NB4 (cell line): ENCODE measurements around the gene LEMD1.

Experiments
- MYC ChIP-seq: IDR thresholded peaks from 2 replicates; pipeline ENCODE4 v1.6.1; 2011; ENCODE audit warnings: low read depth, low read length
- POLR2A ChIP-seq: IDR thresholded peaks from 2 replicates; pipeline ENCODE4 v1.6.1; 2011; ENCODE audit warnings: mild to moderate bottlenecking; ENCODE audit not compliant: insufficient read length; ENCODE audit errors: extremely low read depth
- TF ChIP-seq, protein P1 (sequence below): IDR thresholded peaks from one replicate; pipeline ENCODE4 v1.5.1; 2012; ENCODE audit warnings: low read depth, low read length

DNA sequence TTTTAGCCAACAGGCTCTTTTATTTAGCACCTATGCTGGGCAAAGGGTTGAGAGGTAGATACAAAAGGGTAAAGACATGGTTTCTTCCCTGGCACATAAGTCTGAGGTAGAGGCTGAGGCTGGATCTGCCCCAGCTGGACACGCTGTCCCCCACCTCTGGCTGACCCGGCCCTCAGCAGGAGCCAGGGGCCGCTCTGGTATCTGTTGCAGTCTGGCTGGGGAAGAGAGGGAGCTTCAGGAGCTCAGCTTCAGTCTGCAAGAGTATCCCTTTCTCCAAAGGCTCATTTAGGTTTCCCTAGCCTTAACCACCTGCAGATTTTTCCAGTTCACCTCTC, 19.8 kb upstream of the LEMD1 start:
- TF ChIP-seq, protein P1, sequence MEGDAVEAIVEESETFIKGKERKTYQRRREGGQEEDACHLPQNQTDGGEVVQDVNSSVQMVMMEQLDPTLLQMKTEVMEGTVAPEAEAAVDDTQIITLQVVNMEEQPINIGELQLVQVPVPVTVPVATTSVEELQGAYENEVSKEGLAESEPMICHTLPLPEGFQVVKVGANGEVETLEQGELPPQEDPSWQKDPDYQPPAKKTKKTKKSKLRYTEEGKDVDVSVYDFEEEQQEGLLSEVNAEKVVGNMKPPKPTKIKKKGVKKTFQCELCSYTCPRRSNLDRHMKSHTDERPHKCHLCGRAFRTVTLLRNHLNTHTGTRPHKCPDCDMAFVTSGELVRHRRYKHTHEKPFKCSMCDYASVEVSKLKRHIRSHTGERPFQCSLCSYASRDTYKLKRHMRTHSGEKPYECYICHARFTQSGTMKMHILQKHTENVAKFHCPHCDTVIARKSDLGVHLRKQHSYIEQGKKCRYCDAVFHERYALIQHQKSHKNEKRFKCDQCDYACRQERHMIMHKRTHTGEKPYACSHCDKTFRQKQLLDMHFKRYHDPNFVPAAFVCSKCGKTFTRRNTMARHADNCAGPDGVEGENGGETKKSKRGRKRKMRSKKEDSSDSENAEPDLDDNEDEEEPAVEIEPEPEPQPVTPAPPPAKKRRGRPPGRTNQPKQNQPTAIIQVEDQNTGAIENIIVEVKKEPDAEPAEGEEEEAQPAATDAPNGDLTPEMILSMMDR = no peak
- TF ChIP-seq POLR2A (no peak), MYC (no peak)
